Caco-2 (cell line): Measurements from ENCODE around the gene PIH1D1. TPM values are rescaled to one million over a fixed set of nuclear protein-coding genes. Genes with fewer than 3 reads are reported as not detected.

Source experiments
- BruUV-seq: library from RNA; stranded (reverse); fragments of 400-500 nt; replicated peaks from 2 replicates; lab custom pipeline; 2021; lab: Mats Ljungman, UMichigan
- CTCF ChIA-PET: fragments of 300-600 bp; sonication (Branson Sonifier 250); formaldehyde crosslinking; loops from one replicate; lab custom pipeline; 2022; ENCODE audit warnings: antibody characterized with exemption; lab: Charles Lee
- POLR2A ChIA-PET: fragments of 300-600 bp; sonication (Branson Sonifier 250); formaldehyde crosslinking; loops from one replicate; lab custom pipeline; 2022; ENCODE audit warnings: antibody characterized with exemption; lab: Charles Lee
- DNase-seq, 2 experiments: peaks; one replicate each; pipeline versions ENCODE4 v3.0.0 to v3.0.0-alpha.2; 2020 to 2022
- H3K27me3 ChIP-seq: replicated peaks from 2 replicates; pipeline ENCODE4 v1.6.0; 2011; ENCODE audit warnings: low read length; ENCODE audit not compliant: control insufficient read depth, insufficient read depth
- H3K36me3 ChIP-seq: 2 replicates; pipeline ENCODE4 v1.5.1; 2011; ENCODE audit warnings: low read length; ENCODE audit not compliant: control insufficient read depth, insufficient read depth
- H3K4me1 ChIP-seq: fragments of 250-450 bp; sonication (Bioruptor Pico); 2 replicates; pipeline ENCODE4 v1.5.1; 2020; ENCODE audit warnings: mild to moderate bottlenecking
- H3K4me3 ChIP-seq: 2 replicates; pipeline ENCODE4 v1.5.1; 2011; ENCODE audit warnings: low read depth, mild to moderate bottlenecking, control low read depth, low read length
- H3K9me3 ChIP-seq: fragments of 250-450 bp; sonication (Bioruptor Pico); 2 replicates; pipeline ENCODE4 v1.5.1; 2020; ENCODE audit warnings: mild to moderate bottlenecking, moderate library complexity
- H3K27ac Mint-ChIP-seq: one replicate; pipeline ENCODE4 v1.8.0; 2022; ENCODE audit warnings: mixed read lengths; ENCODE audit not compliant: unreplicated experiment
- H3K27me3 Mint-ChIP-seq: one replicate; pipeline ENCODE4 v1.8.0; 2022; ENCODE audit warnings: mixed read lengths; ENCODE audit not compliant: insufficient read depth, unreplicated experiment
- H3K36me3 Mint-ChIP-seq: one replicate; pipeline ENCODE4 v1.8.0; 2022; ENCODE audit warnings: mild to moderate bottlenecking, mixed read lengths; ENCODE audit not compliant: insufficient read depth, unreplicated experiment
- H3K4me1 Mint-ChIP-seq: one replicate; pipeline ENCODE4 v1.8.0; 2022; ENCODE audit warnings: low read depth, mixed read lengths; ENCODE audit not compliant: unreplicated experiment
- H3K4me3 Mint-ChIP-seq: one replicate; pipeline ENCODE4 v1.8.0; 2022; ENCODE audit warnings: mild to moderate bottlenecking, moderate library complexity, mixed read lengths; ENCODE audit not compliant: unreplicated experiment
- H3K9me3 Mint-ChIP-seq: one replicate; pipeline ENCODE4 v1.8.0; 2022; ENCODE audit warnings: mixed read lengths; ENCODE audit not compliant: unreplicated experiment
- intact Hi-C: fragments of 100-400 bp; cut with micrococcal nuclease; formaldehyde crosslinking; loops from one replicate; pipeline ENCODE4 v1.10.0; 2022; ENCODE audit not compliant: unreplicated experiment
- total RNA-seq: library from RNA; stranded (reverse); gene quantifications from 2 replicates; pipeline ENCODE4 v1.2.3, GENCODE V29; 2022
- TF ChIP-seq, protein P1 (sequence below), 2 experiments: fragments of 200-600 bp in 1 of 2; IDR thresholded peaks; 1 replicate in 1 of 2; 2 replicates in 1 of 2; pipeline versions ENCODE4 v1.5.1 to v1.8.0; 2011 to 2022; ENCODE audit warnings: antibody characterized with exemption in 1 of 2, control low read depth in 1 of 2, inconsistent platforms in 1 of 2, low read depth in 1 of 2, low read length in 1 of 2, mild to moderate bottlenecking in 1 of 2, moderate library complexity in 1 of 2; ENCODE audit not compliant: insufficient read depth in 1 of 2, severe bottlenecking in 1 of 2, unreplicated experiment in 1 of 2

PIH1D1 gene
- total RNA-seq, 1 experiment from 2014 or later: 150 TPM

DNA sequence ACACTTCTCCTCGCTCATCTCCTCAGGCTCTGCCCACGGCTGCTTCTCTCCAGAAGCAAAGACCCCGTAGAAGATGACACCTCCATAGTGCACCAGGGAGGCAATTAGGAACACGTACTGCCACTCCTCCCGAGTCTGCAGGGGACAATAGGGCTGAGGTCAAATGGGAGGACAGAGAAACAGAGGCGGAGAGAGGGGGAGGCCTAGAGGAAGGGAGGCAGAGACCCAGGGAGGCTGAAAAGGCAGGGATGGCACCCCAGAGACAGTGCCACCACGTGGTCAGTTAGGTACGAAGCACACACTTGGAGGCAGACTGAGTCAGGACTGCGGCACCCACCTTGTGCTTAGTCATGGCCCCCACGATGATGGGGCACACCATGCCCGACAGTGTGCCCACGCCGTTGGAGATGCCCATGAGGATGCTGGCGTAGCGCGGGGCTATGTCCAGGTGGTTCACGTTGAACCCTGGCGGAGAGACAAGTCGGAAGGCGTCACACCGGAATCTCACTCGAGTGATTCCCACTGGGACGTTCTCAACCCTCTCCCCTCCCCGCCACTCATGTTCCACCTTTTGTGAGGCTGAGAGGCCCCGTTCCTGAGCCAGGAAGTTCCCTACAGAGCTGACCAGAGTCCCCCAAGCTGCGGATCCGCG lies 20.8 kb downstream of the PIH1D1 start:
- peaks cover 13% of the 10 kb centered on the region for H3K4me1 Mint-ChIP-seq
- peaks cover 18% of the 10 kb centered on the region for H3K27me3 Mint-ChIP-seq
- intact Hi-C loops: no loop called here
- no peaks in the 10 kb centered on the region for H3K36me3 Mint-ChIP-seq
- no TSS peak for BruUV-seq
- Histone ChIP-seq H3K9me3 (no peaks in the 10 kb centered on the region), H3K4me1 (peaks cover 15% of the 10 kb centered on the region), H3K36me3 (no peaks in the 10 kb centered on the region), H3K27me3 (no peaks in the 10 kb centered on the region; the same call in 1 of the 2 replicates), H3K4me3 (no peak overlapping the region)
- H3K9me3 Mint-ChIP-seq: no peaks in the 10 kb centered on the region
- ChIA-PET POLR2A (no interaction called here), CTCF (interaction anchor here (1.1 kb wide), 1 partner anchor 39 kb away, joined by 3 read pairs; no protein-coding TSS in a partner anchor)
- H3K4me3 Mint-ChIP-seq: no peak overlapping the region
- no peak overlapping the region for H3K27ac Mint-ChIP-seq
- TF ChIP-seq, protein P1, sequence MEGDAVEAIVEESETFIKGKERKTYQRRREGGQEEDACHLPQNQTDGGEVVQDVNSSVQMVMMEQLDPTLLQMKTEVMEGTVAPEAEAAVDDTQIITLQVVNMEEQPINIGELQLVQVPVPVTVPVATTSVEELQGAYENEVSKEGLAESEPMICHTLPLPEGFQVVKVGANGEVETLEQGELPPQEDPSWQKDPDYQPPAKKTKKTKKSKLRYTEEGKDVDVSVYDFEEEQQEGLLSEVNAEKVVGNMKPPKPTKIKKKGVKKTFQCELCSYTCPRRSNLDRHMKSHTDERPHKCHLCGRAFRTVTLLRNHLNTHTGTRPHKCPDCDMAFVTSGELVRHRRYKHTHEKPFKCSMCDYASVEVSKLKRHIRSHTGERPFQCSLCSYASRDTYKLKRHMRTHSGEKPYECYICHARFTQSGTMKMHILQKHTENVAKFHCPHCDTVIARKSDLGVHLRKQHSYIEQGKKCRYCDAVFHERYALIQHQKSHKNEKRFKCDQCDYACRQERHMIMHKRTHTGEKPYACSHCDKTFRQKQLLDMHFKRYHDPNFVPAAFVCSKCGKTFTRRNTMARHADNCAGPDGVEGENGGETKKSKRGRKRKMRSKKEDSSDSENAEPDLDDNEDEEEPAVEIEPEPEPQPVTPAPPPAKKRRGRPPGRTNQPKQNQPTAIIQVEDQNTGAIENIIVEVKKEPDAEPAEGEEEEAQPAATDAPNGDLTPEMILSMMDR (IDR thresholded peaks at IDR 0.05; ENCODE audit: insufficient read depth in 1 of 2, low read depth in 1 of 2, low read length in 1 of 2, severe bottlenecking in 1 of 2, unreplicated experiment in 1 of 2): peak; percentile 15 to 21
- no peak for DNase-seq

DNA sequence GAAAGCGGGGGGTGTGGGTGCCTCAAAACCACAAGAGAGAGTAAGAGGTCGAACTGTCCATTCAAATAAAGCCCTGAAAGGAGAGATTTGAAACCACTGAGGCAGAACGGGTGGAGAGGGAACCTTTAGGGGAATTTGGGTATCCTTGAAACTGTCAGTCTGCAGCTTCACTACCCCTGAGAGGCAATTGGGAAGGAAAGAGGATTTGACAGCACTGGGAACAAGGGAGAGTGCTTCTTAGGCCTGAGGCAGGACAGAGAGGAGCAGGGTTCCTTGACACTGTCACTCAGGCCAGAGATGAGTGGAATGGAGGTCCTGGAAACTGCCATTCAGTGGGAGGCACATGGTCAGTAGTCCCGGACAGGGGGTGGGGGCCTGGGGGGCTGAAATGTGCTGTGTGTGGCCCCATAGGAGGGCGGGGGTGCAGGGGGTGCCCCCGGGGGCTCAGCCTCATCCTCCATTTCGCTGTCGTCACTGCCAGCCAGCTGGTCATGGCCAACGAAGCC lies 21.4 kb downstream of the PIH1D1 start:
- TF ChIP-seq, protein P1 (IDR thresholded peaks at IDR 0.05; ENCODE audit: insufficient read depth in 1 of 2, low read depth in 1 of 2, low read length in 1 of 2, severe bottlenecking in 1 of 2, unreplicated experiment in 1 of 2): no peak
- no TSS peak for BruUV-seq
- Mint-ChIP-seq H3K4me1 (peaks cover 19% of the 10 kb centered on the region), H3K9me3 (no peaks in the 10 kb centered on the region), H3K27me3 (peaks cover 23% of the 10 kb centered on the region), H3K27ac (no peak overlapping the region), H3K36me3 (no peaks in the 10 kb centered on the region), H3K4me3 (no peak overlapping the region)
- intact Hi-C loops: no loop called here
- Histone ChIP-seq H3K4me3 (no peak overlapping the region), H3K4me1 (peaks cover 15% of the 10 kb centered on the region), H3K36me3 (no peaks in the 10 kb centered on the region), H3K27me3 (no peaks in the 10 kb centered on the region; the same call in 1 of the 2 replicates), H3K9me3 (no peaks in the 10 kb centered on the region)
- no peak for DNase-seq
- ChIA-PET CTCF (interaction anchor here (1.1 kb wide), 1 partner anchor 38 kb away, joined by 3 read pairs; no protein-coding TSS in a partner anchor), POLR2A (no interaction called here)

DNA sequence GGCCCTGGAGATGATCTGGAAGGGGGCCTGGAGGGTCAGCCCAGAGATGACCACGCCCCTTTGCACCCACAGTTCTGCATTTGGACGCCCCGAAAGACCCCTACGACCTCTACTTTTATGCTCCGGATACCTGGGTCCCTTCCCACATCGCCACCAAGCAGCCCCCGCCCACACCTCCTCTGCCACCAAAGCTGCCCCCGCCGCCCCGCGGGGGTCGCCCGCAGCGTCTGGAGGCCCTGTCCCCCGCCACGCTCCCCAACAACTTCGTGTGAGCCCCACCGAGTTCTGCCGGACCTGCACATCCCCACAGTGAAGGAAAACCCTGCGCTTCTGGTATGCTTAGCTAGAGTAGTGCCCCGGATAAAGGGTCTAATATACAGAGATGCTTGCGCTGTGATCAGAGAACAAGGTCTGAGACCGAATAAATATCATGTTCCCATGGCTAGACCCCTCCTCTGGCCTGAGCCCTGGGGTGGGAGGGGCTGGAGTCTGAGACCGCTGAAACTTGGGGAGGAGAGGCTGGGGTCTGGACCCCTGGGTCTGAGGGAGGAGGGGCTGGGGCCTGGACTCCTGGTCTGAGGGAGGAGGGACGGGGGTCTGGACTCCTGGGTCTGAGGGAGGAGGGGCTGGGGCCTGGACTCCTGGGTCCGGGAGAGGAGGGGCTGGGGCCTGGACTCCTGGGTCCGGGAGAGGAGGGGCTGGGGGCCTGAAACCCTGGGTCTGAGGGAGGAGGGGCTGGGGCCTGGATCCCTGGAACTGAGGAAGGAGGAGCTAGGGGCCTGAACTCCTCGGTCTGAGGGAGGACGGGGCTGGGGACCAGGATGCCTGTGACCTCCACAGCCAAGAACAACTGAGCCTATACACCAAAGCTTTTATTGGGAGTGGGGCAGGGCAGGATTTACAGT lies 22.8 kb downstream of the PIH1D1 start:
- no TSS peak for BruUV-seq
- Mint-ChIP-seq H3K4me3 (peak overlapping the region; percentile 64), H3K36me3 (no peaks in the 10 kb centered on the region), H3K4me1 (peaks cover 20% of the 10 kb centered on the region), H3K27ac (no peak overlapping the region), H3K9me3 (no peaks in the 10 kb centered on the region), H3K27me3 (peaks cover 32% of the 10 kb centered on the region)
- no peaks in the 10 kb centered on the region; the same call in 1 of the 2 replicates for H3K27me3 ChIP-seq
- intact Hi-C loops: no loop called here
- TF ChIP-seq, protein P1 (IDR thresholded peaks at IDR 0.05; ENCODE audit: insufficient read depth in 1 of 2, low read depth in 1 of 2, low read length in 1 of 2, severe bottlenecking in 1 of 2, unreplicated experiment in 1 of 2): no peak
- CTCF ChIA-PET: no interaction called here
- DNase-seq: no peak
- POLR2A ChIA-PET: no interaction called here
- H3K4me1 ChIP-seq: peaks cover 16% of the 10 kb centered on the region
- no peaks in the 10 kb centered on the region for H3K9me3 ChIP-seq
- H3K36me3 ChIP-seq: no peaks in the 10 kb centered on the region
- H3K4me3 ChIP-seq: 0 out of 2 replicates have a peak overlapping the region, but pooled peaks have one; percentile 1
